H9 (cell line): ENCODE measurements around the gene HS3ST6. TPM values are rescaled to one million over a fixed set of nuclear protein-coding genes. Genes with fewer than 3 reads are reported as not detected.

Experiments used
- DNase-seq: peaks from one replicate; pipeline ENCODE4 v3.0.0-alpha.2; 2017
- H2AFZ ChIP-seq: one replicate; pipeline ENCODE4 v1.6.1; 2013; ENCODE audit warnings: mild to moderate bottlenecking, low read length, control low read depth, moderate library complexity
- H2AK5ac ChIP-seq: 2 replicates; pipeline ENCODE4 v1.6.1; 2013; ENCODE audit warnings: low read length, control low read depth, mixed read lengths; ENCODE audit not compliant: insufficient read length
- H2BK120ac ChIP-seq: one replicate; pipeline ENCODE4 v1.6.1; 2013; ENCODE audit warnings: low read depth, mild to moderate bottlenecking, low read length, control low read depth, inconsistent platforms; ENCODE audit not compliant: poor library complexity, severe bottlenecking
- H2BK12ac ChIP-seq: 2 replicates; pipeline ENCODE4 v1.6.1; 2013; ENCODE audit warnings: low read length, control low read depth, mixed read lengths, low read depth; ENCODE audit not compliant: insufficient read length
- H2BK15ac ChIP-seq: 2 replicates; pipeline ENCODE4 v1.6.1; 2013; ENCODE audit warnings: low read depth, low read length, control low read depth
- H2BK20ac ChIP-seq: one replicate; pipeline ENCODE4 v1.6.1; 2013; ENCODE audit warnings: low read depth, mild to moderate bottlenecking, low read length, control low read depth, inconsistent platforms; ENCODE audit not compliant: poor library complexity, severe bottlenecking
- H2BK5ac ChIP-seq: 2 replicates; pipeline ENCODE4 v1.6.1; 2013; ENCODE audit warnings: low read length, control low read depth, mixed read lengths; ENCODE audit not compliant: insufficient read length
- H3K14ac ChIP-seq: 2 replicates; pipeline ENCODE4 v1.6.1; 2013; ENCODE audit warnings: low read length, control low read depth; ENCODE audit not compliant: insufficient read depth
- H3K18ac ChIP-seq: 2 replicates; pipeline ENCODE4 v1.6.1; 2013; ENCODE audit warnings: low read depth, mild to moderate bottlenecking, mixed read lengths, low read length, control low read depth; ENCODE audit not compliant: insufficient read length
- H3K23ac ChIP-seq: 2 replicates; pipeline ENCODE4 v1.6.1; 2013; ENCODE audit warnings: low read length, control low read depth, mixed read lengths, low read depth; ENCODE audit not compliant: insufficient read length
- H3K23me2 ChIP-seq: 2 replicates; pipeline ENCODE4 v1.6.1; 2013; ENCODE audit warnings: low read depth, mild to moderate bottlenecking, mixed read lengths, low read length, control low read depth; ENCODE audit not compliant: insufficient read length, poor library complexity, severe bottlenecking
- H3K27ac ChIP-seq: 2 replicates; pipeline ENCODE4 v1.5.1; 2013; ENCODE audit warnings: low read length, control low read depth, mixed read lengths, low read depth; ENCODE audit not compliant: insufficient read length
- H3K27me3 ChIP-seq: 2 replicates; pipeline ENCODE4 v1.6.1; 2013; ENCODE audit warnings: low read length, control low read depth, inconsistent platforms; ENCODE audit not compliant: insufficient read depth
- H3K4ac ChIP-seq: 2 replicates; pipeline ENCODE4 v1.6.1; 2013; ENCODE audit warnings: low read depth, mild to moderate bottlenecking, control low read depth, inconsistent platforms, low read length, moderate library complexity
- H3K4me1 ChIP-seq: 2 replicates; pipeline ENCODE4 v1.6.1; 2013; ENCODE audit warnings: low read length, control low read depth, inconsistent platforms; ENCODE audit not compliant: insufficient read depth
- H3K4me2 ChIP-seq: 2 replicates; pipeline ENCODE4 v1.6.1; 2013; ENCODE audit warnings: low read length, control low read depth, mixed read lengths; ENCODE audit not compliant: insufficient read length, insufficient read depth
- H3K56ac ChIP-seq: 2 replicates; pipeline ENCODE4 v1.6.1; 2013; ENCODE audit warnings: low read depth, mild to moderate bottlenecking, mixed read lengths, low read length, control low read depth; ENCODE audit not compliant: insufficient read length
- H3K79me1 ChIP-seq: 2 replicates; pipeline ENCODE4 v1.6.1; 2013; ENCODE audit warnings: low read depth, mild to moderate bottlenecking, moderate library complexity, low read length, control low read depth, inconsistent platforms; ENCODE audit not compliant: insufficient read depth, poor library complexity, severe bottlenecking
- H3K79me2 ChIP-seq: 2 replicates; pipeline ENCODE4 v1.6.1; 2013; ENCODE audit warnings: low read length, control low read depth, inconsistent platforms; ENCODE audit not compliant: insufficient read depth
- H3K9ac ChIP-seq: 2 replicates; pipeline ENCODE4 v1.6.1; 2013; ENCODE audit warnings: low read length, control low read depth, mixed read lengths; ENCODE audit not compliant: insufficient read length; ENCODE audit errors: extremely low read depth
- H3K9me3 ChIP-seq: one replicate; pipeline ENCODE4 v1.6.1; 2013; ENCODE audit warnings: low read depth, low read length, inconsistent platforms; ENCODE audit not compliant: control insufficient read depth
- H3T11ph ChIP-seq: one replicate; pipeline ENCODE4 v1.6.1; 2013; ENCODE audit warnings: mild to moderate bottlenecking, low read length, control low read depth, inconsistent platforms
- H4K20me1 ChIP-seq: one replicate; pipeline ENCODE4 v1.6.1; 2013; ENCODE audit not compliant: control insufficient read depth, insufficient read length, insufficient read depth
- H4K5ac ChIP-seq: 2 replicates; pipeline ENCODE4 v1.6.1; 2013; ENCODE audit warnings: low read depth, mild to moderate bottlenecking, mixed read lengths, low read length, control low read depth; ENCODE audit not compliant: insufficient read length
- H4K8ac ChIP-seq: replicated peaks from 2 replicates; pipeline ENCODE4 v1.6.1; 2013; ENCODE audit warnings: low read length, control low read depth, mixed read lengths, low read depth; ENCODE audit not compliant: insufficient read length
- H4K91ac ChIP-seq: 2 replicates; pipeline ENCODE4 v1.6.1; 2013; ENCODE audit warnings: low read depth, mild to moderate bottlenecking, moderate library complexity, mixed read lengths, low read length, control low read depth; ENCODE audit not compliant: insufficient read length
- H3K27ac Mint-ChIP-seq, 3 experiments: 2 replicates in 2 of 3; 3 replicates in 1 of 3; pipeline ENCODE4 v1.8.0; 2020 to 2021; ENCODE audit warnings: mixed read lengths in 3 of 3, mild to moderate bottlenecking in 1 of 3, moderate library complexity in 1 of 3
- H3K27me3 Mint-ChIP-seq: 2 replicates; pipeline ENCODE4 v1.8.0; 2021; ENCODE audit warnings: low read depth, mild to moderate bottlenecking, moderate library complexity, mixed read lengths
- H3K36me3 Mint-ChIP-seq, 3 experiments: 2 replicates in 2 of 3; 3 replicates in 1 of 3; pipeline ENCODE4 v1.8.0; 2020 to 2021; ENCODE audit warnings: low read depth in 3 of 3, mixed read lengths in 3 of 3; ENCODE audit not compliant: insufficient read depth in 1 of 3
- H3K4me1 Mint-ChIP-seq, 2 experiments: 2 replicates each; pipeline ENCODE4 v1.8.0; 2020; ENCODE audit warnings: mixed read lengths in 2 of 2
- H3K4me3 Mint-ChIP-seq, 2 experiments: 2 replicates in 1 of 2; 3 replicates in 1 of 2; pipeline ENCODE4 v1.8.0; 2020 to 2021; ENCODE audit warnings: mild to moderate bottlenecking in 2 of 2, mixed read lengths in 2 of 2, moderate library complexity in 1 of 2
- H3K9me3 Mint-ChIP-seq, 2 experiments: 2 replicates in 1 of 2; 3 replicates in 1 of 2; pipeline ENCODE4 v1.8.0; 2020; ENCODE audit warnings: mild to moderate bottlenecking in 2 of 2, mixed read lengths in 2 of 2, moderate library complexity in 1 of 2
- WGBS: extraction: QIAGEN DNeasy Blood & Tissue Kit; methylation state at CpG from one replicate; pipeline ENCODE4 v1.1.7; 2013; ENCODE audit warnings: missing lambda C conversion rate, low lambda C conversion rate, mixed read lengths; ENCODE audit not compliant: insufficient read length; ENCODE audit errors: extremely low coverage; 5-methylcytosine and 5-hydroxymethylcytosine counted together
- total RNA-seq: library from RNA; stranded (reverse); gene quantifications from 2 replicates; pipeline ENCODE4 v1.2.1, GENCODE V29; 2021
- TF ChIP-seq, protein P1 (sequence below): fragments of 200-600 bp; sonication (generic); conservative IDR thresholded peaks from 3 replicates; pipeline ENCODE4 v1.8.0; 2021; ENCODE audit warnings: antibody characterized with exemption, mild to moderate bottlenecking

The HS3ST6 gene
- total RNA-seq, 1 experiment from 2014 or later = not detected

DNA sequence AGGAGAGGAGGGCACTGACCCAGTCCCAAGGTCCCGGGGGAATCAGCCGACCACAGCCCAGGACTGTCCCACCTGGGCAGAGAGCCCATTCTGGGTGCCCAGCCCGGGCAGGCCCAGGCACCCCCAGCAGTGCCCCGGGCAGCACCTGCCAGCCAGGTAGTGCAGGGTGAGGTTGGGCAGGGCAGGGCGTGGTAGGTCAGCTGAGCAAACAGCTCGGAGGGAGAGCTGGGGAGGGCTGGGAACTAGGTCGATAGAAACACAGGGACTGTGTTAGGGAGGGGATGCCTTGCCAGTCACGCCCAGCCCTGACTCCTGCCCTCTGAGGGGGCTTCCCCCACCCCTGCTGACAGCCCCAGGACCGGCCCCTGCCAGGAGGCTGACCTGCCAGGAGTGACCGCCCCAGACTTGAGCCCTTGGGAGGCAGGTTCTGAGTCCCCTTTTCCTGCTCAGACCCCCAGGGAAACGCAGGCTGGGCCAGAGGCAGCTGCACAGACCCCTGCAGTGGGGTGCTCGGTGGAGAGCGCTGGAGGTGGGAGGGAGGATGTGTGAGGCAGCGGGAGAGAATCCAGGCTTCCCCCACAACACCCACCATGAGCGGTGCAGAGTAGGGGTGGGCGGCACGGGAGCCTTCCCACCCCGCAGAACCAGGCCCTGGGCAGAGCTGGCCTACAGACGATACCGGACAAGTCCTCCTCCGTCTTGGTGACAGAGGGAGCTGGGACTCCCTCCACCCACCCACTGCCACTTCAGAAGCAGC lies 4.7 kb downstream of the HS3ST6 start:
- Histone ChIP-seq H3K27me3 (peaks cover 21% of the 10 kb centered on the region), H3K79me2 (no peaks in the 10 kb centered on the region), H3K9ac (no peak overlapping the region), H3K23me2 (peaks cover 1% of the 10 kb centered on the region), H4K20me1 (no peaks in the 10 kb centered on the region), H4K91ac (no peak overlapping the region), H3K23ac (no peak overlapping the region), H3K27ac (no peak overlapping the region), H3K18ac (no peak overlapping the region), H3K56ac (no peak overlapping the region), H2BK5ac (no peak overlapping the region), H2AK5ac (no peak overlapping the region), H3T11ph (no peak overlapping the region), H3K4ac (no peak overlapping the region), H4K8ac (no peak overlapping the region), H3K9me3 (no peaks in the 10 kb centered on the region), H3K4me1 (no peaks in the 10 kb centered on the region; the same call in 1 of the 2 replicates), H4K5ac (no peak overlapping the region), H2BK15ac (no peak overlapping the region), H2BK12ac (no peak overlapping the region), H3K79me1 (no peaks in the 10 kb centered on the region), H3K14ac (no peak overlapping the region), H3K4me2 (no peak overlapping the region), H2AFZ (no peak overlapping the region), H2BK120ac (no peak overlapping the region), H2BK20ac (no peak overlapping the region)
- Mint-ChIP-seq H3K4me3 (no peak overlapping the region), H3K27me3 (peaks cover 48% of the 10 kb centered on the region), H3K9me3 (no peaks in the 10 kb centered on the region), H3K36me3 (no peaks in the 10 kb centered on the region), H3K4me1 (peaks cover 3 to 49% of the 10 kb centered on the region in 2 experiments), H3K27ac (no peak overlapping the region; a peak in 1 of 7 replicates)
- no CpG with 5 or more reads among the region's 21 CpGs for WGBS
- TF ChIP-seq, protein P1, sequence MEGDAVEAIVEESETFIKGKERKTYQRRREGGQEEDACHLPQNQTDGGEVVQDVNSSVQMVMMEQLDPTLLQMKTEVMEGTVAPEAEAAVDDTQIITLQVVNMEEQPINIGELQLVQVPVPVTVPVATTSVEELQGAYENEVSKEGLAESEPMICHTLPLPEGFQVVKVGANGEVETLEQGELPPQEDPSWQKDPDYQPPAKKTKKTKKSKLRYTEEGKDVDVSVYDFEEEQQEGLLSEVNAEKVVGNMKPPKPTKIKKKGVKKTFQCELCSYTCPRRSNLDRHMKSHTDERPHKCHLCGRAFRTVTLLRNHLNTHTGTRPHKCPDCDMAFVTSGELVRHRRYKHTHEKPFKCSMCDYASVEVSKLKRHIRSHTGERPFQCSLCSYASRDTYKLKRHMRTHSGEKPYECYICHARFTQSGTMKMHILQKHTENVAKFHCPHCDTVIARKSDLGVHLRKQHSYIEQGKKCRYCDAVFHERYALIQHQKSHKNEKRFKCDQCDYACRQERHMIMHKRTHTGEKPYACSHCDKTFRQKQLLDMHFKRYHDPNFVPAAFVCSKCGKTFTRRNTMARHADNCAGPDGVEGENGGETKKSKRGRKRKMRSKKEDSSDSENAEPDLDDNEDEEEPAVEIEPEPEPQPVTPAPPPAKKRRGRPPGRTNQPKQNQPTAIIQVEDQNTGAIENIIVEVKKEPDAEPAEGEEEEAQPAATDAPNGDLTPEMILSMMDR = no peak
- no peak for DNase-seq
